Activated T-cell treated with anti-CD3 and anti-CD28 coated beads for 24 hours (primary cell): ENCODE measurements around the gene CELF1.

Experiments
- DNase-seq: peaks from one replicate; pipeline ENCODE4 v3.0.0-alpha.2; 2020; ENCODE audit warnings: low read depth

CELF1 gene

DNA sequence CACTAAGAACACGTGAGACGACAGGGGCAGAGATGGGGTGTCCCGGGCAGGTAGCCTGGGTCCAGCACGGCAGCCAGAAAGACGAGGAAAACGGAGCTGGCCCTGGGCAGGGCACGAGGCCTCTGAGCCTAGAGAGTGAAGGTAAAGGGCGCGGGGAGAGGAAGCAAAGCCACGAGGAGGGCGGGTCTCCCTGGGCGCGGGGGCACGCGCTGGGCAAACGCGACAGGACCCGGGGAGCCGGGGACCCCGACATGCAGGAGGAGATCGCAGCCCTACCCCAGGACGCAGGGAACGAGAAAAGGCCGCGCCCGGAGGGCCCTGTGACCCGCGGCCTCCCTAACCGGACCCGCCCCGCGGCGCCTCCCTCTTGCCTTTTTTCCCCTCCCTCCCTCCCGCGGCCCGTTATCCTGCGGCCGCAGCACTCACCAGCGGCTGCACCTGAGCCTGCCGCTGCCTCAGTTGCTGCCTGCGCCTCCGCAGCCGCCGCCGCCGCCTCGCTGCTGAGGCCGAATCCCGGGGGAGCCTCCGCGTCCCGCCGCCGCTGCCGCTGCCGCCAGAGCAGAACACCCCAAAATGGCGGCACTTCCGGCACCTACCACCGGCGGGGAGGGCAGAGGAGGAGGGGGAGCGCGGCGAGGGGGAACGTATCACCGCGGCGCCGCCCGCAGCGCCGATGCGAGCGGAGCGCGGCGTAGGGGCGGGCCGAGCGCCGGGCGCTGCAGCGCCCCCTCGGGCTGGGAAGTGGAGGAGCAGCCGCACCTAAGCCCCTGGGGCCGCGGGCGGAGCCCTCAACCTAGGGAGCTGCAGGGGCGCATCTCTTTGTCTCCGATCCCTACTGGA is at the start of gene CELF1:
TSS of gene CELF1 (minus strand) at position 567 of the 840 bp plus-strand sequence. CDS start 53,609 bp downstream, outside the sequence.
- DNase-seq = peak; percentile 90

DNA sequence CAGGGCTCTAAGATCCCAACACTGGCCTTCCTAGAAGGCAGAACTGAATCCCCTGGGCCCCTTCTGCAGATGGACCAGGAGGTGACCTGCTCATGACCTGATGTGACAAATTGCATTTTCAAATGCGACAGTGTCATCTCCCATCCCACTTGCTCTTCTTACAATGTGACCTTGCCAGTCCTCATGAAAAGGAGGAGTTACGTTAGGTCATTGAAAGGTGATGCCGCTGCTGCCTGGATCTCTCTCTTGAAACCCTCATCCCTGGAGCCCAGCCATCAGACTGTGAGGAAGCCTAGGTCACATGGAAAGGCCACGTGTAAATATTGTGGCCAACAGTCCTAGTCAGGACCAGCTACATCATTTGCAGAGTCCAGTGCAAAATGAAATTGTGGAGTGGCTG is 47.0 kb upstream of the CELF1 start:
- DNase-seq = no peak

DNA sequence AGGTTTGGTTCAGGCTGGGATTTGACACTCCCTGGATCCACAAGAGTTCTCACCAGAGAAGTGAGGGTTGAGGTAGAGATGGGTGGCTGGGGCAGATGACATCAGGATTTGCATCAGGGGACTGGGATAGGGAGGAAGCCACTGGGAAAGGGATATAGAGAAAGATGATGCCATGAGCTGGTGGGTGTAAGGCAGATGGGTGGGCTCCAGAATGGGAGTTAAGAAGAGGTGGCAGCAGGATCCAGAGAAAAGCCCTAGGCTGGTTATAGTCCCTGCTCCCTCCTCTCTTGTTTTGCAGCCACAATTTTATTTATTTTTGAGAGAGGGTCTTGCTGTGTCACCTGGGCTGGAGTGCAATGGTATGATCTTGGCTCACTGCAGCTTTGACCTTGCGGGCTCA is 43.0 kb upstream of the CELF1 start:
- no peak for DNase-seq

DNA sequence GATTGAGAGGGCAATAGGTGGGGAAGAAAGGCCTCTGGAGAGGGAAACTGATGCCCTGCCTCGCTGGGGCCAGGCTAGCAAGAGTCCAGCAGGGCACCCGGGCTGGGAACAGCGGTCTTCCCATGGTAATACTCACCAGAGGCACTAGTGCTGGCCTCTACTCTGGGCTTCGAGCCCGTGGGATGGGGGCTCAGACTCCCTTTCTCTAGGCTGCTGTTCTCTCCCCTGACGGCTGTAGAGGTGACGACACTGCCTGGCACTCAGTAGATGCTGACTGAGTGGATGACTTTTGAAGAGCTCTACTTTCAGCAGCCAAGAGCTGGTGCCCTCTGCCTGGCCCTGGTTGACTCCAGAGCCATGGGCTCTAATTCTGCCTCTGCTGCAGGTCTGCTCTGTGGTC is 42.1 kb upstream of the CELF1 start:
- DNase-seq = no peak

DNA sequence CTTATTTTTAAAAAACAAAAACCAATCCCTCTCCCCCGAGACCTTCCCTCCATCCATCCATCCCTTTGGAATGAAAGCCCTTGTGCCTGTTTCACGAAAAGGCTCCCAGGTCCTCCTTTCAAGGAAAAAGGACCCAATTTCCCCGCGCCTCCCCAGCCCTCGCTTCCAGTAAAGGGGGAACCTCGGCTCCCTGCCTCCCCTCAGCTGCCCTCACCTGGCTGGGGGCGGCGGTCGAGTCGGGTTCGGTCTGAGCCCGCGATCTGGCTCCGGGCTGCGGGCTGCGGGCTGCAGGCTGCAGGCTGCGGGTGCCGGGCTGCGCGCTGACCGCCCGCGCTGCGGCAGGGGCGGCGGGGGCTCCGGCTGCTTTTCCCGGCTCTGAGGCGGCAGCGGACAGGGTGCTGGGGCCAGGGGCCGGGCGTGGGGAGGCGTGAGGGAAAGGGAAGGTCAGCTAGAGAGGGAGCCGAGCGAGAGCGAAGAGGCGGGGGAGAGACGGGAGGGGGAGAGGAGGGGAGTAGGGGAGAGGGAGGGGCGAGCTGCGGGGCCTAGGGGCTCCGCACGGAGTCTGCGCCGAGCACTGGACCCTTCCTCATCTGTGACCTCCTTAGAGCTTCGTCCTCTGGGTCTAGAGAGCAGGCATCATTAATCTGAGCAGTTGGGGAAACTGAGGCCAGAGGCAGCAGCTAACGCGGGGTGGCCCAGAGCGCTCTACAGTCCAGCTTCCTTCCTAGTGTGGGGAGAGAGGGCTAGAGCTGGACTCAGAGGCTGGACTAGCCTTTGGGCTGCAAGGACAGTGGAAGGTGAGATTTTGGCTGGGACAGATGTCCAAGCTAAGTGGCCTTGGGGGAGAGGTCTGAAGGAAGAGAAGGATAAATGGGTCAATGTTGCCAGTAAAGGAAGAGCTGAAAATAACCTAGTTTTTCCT is 41.3 kb upstream of the CELF1 start, which contains the start of gene C1QTNF4:
TSS of gene C1QTNF4 (minus strand) at position 478 of the 922 bp plus-strand sequence. CDS start 3,601 bp downstream, outside the sequence.
- DNase-seq = no peak

DNA sequence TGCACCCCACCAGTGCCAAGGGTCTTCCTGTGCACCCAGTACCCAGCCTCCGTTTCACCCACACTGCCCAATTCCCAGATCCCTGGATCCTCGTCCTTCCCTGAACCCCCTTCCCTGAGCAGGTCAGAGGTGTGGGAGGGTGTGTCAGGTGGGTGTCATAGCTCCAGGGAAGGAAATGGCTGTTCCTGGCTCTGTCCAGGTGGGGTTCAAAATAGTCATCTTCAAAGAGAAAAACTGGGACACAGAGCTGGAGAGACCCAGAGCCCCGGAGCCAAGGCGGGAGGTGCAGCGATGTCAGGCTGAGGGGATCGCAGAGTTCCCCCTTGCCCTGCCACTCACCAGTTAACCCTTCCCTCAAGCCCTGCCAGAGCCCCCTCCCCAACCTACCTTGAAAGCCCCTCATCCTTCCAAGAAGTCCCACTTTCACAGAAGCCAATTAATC is 40.6 kb upstream of the CELF1 start:
- DNase-seq = no peak

DNA sequence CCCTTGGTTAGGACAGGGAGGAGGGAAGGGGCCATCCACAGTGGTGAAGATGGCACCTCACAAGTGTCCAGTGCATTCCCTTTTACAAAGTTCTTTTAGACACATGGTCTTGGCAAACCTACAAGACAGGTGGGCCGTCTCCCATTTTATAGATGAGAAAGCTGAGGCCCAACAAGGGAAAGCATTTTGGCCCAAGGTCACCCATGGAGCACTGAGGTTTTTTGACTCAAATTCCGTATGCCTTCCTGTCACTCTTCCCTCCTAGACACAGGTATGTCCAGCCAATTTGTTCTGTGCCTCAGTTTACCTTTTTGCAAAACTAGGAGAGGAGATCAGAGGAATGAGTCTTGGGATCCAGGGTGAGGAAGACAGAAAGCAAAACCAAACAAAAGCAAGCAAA is 40.0 kb upstream of the CELF1 start:
- no peak for DNase-seq

DNA sequence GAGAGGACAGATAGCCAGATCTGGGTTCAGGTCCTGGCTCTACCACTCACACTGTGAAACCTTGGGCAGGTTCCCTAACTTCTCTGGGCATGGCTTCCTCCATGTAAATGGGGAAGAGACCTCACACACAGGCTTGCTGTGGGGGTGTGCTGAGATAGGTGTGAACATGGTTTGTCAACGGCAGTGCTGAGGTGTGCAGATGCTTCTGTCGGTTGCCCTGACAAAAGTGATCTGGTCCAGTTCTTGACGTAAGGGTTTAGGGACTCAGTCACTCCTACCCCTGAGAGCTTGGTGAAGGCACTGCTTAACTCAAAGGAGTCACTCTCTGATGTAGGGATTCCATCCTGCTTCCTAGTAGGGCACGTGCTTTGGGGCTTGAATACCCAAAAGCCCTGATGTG is 39.3 kb upstream of the CELF1 start:
- DNase-seq = no peak

DNA sequence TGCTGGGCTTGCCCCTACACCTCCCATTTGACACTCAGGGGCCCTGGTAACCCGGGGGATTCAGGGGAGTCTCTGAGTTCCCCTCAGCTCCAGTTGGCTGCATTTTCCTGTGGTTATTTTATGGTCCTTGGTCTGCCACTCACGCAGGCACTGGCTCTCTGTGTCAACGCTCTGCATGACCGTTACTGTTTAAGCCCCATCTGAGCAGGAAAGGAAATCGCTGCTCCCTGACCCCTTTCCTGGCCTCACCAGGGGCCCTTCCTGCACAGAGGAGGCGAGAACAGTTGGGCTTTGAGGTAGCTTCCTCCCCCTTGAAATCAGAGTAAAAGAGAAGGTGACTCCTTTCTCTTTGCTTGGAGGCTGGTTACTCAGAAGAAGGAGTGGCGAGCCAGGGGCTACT is 38.8 kb upstream of the CELF1 start:
- DNase-seq = no peak

DNA sequence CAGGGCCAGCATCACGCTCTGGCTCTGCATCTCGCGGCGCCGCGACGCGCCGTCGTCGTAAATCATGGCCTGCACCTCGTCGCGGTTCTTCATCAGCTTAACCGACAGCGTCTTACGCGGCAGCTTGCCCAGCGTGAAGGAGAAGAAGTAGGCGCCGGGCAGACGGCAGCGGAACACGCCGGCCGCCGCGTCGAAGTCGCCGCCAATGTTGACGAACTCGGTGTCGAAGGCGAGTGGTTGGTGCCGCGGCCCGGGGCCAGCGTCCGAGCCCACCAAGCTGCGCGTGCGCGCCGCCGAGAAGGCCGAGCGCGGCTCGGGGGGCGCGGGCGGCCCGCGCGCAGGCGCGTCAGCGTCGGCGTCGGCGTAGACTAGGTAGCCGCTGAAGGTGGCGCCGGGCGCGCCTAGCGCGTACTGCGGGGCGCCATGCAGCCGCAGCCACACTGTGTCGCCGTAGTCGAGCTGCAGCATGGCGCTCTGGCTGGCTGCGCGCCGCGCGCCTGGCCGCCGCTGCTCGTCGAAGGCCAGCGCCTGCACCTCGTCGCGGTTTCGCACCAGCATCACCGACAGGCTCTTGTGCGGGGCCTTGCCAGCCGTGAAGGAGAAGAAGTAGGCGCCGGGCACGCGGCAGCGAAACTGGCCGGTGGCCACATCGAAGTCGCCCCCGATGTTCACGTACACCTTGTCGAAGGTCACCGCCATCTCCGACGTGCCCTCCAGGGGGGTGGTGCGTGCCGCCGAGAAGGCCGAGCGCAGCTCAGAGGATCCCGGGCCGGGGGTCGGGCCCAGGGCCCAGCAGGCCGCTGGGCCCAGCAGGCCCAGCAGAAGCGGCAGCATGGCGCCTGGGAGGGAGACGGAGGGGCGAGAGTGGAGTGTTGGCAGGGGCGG is 37.3 kb upstream of the CELF1 start:
- DNase-seq = no peak

DNA sequence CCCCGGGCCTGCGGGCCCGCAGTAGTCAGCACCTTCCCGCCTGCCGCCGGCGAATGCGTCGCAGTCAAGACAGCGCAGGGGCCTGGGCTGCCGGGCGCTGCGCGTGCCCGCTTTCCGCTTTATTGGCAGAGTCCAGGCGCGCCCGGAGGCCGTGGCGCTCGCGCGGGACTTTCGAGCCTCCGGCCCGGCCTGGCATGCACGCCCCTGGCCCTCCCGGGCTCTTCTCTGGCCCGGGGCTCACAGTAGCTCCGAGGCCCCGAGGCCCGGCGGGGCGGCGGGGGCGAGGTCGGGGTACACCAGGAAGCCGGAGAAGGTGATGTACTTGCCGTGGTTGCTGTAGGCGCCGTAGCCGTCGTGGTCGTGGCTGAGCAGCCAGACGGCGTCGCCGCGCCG is 36.6 kb upstream of the CELF1 start:
- DNase-seq = no peak

DNA sequence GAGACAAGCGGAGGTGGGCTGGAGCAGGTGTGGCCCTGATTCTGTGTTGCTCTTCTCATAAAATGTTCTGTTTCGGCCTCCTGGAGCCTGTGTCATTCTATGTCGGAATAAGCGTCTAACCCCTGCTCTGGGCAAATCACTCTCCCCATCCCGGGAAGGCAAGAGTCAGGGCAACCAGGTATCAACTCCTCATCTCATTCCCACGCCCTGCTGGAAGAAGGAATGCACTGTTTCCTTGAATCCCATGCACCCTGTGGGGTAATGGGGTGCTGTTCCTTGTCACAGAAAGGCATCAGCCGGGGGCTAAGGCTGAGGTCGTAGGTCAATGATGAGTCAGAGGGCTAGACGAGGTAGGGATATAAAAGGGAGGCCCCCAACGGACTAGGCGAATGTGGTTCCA is 36.2 kb upstream of the CELF1 start:
- no peak for DNase-seq

DNA sequence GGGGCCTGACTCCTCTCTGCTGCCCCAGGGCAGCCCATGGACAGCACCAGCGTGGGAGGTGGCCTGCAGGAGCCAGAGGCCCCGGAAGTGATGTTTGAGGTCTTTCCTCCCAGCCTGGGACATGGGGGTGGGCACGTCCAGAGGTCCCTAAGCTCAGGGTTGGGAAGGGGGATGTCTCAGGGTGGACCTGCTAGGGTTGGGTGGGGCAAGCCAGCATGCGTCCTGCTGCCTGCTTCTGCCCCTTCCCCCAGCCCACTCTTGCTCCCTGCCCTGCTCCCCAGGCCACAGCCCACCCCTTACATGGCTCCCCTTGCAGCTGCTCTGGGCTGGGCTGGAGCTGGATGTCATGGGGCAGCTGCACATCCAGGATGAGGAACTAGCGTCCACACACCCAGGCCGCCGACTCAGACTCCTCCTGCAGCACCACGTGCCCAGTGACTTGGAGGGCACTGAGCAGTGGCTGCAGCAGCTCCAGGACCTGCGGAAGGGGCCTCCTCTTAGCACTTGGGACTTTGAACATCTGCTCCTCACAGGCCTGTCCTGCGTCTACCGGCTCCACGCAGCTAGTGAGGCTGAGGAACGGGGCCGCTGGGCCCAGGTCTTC is 34.9 kb upstream of the CELF1 start:
- no peak for DNase-seq

DNA sequence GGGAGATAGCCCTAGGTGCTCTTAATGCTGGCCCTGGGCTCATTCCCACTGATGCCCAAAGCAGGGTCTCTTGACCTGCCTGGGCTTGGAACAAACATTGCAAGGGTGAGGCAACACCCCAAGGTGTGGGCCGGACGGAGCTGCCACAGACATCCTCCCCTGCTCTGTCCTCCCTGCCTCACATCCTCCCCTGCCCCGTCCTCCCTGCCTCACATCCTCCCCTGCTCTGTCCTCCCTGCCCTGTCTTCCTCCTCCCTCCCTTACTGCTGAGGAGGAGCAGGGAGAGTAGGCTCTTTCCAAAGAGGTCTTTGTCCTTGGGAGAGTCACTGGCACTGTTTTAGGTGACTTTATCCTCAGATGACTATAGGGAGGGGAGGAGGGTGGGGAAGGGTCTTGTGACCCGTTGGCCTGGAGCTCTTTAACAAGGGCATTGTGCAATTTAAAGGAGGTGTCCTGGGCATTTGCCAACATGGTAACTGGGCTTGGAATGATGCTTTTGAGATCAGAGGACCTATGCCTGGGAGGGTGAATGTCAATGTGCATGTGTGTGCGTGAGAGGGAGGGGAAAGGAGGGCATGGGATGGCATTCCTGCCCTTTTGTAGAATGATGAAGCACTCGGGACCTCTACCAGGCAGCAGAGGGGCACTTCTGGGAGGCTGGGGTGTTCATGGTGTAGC is 34.2 kb upstream of the CELF1 start:
- no peak for DNase-seq

DNA sequence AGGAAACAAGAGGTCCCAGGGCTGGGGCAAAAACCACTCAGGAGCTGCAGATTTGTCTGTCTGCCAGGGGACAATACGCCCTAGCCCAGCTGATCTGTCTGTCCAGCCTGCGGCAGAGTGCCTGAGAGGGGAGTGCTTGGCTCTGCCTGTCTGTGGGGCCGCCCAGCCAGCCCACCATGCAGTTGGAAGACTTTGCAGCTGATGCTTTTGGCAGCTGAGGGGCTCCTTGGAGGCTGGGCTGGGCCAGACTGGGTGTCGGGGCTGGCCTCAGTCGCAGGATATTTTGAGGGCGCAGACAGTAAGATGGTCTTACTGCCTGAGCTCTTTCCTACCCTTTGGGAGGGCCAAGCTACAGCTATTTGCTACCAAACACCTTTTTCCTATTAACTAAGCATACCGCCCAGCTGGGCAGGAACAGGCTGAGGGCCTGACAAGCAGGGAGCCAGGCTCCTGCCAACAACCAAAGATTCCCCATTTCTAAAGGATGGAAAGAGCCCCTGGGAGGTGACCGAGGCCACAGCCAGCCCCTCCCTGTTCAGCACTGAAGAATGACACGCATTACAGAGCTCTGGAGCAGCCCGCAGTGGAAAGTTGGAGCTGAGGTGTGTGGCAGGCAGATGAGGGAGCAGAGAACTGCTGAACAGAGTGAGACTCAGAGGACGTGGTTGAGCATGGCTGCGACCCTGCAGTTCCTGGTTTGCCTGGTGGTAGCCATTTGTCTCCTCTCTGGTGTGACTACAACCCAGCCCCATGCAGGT is 33.3 kb upstream of the CELF1 start, which contains the start of gene FAM180B:
TSS of gene FAM180B (plus strand) at position 581 of the 758 bp plus-strand sequence. CDS start at position 672, 91 bp downstream.
- no peak for DNase-seq

DNA sequence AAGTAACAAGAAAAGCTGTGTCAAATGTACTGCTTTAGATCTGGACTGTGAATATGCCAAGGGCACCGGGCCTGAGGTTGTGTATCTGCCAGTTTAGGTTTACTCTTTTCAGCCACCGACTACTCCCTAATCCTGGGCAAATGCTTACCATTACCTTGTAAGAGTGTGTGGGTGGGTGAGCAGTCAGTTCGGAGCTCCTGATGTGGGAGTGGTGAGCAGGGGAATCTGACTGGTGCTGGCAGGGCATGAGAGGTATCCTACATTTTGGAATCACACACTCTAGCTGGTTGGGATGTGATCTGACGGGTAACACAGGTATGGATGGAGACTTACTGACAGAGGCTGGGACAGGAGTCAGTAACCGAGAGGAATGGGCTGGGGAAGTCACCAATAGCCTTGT is 30.9 kb upstream of the CELF1 start:
- no peak for DNase-seq

DNA sequence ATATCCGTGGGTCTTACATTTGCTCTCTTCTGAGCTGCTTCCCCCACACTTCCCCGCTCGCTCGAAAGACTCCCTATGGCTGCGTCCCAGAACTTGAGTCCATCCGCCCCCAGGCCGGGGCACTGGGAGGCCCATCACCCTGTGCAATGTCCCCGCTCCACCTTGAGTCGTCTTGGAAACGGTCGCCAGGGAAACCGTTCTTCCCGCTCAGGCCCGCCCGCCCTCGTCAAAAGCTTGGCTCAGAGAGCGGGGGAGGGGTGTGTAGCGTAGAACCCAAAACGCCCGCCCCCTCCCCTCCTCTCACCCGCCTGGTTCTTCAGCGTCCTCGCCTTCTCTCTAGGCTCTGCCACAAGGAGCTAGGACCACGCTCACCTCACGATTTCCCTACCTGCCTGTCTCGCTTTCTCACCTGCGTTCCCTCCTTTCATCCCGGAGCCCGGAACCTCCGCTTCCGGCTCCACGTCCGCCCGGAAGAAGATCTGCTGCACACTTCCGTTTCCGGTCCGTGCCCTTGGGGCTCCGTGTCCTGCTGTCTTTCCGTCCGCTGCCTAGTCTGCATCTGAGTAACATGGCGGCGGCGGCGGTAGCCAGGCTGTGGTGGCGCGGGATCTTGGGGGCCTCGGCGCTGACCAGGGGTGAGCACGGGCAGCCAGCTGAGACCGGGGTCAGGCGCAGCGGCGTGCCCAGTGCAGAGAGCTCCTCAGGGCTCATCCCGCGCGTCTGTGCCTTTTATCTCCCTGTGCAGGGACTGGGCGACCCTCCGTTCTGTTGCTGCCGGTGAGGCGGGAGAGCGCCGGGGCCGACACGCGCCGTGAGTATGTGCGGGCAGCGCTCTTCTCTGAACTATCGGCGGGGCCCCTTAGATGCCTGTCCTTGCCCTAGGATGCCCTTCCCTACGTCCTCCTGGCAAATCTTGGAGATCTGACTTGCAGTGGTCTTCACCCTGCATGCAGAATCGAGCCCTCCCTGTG is 25.9 kb upstream of the CELF1 start, which contains the start of the genes KBTBD4 and NDUFS3:
TSS of gene KBTBD4 (minus strand) at position 447 of the 971 bp plus-strand sequence. CDS start at position 428, 19 bp downstream.
TSS of gene NDUFS3 (plus strand) at position 551 of the 971 bp plus-strand sequence. CDS start at position 569, 18 bp downstream.
- peak; percentile 88 for DNase-seq

DNA sequence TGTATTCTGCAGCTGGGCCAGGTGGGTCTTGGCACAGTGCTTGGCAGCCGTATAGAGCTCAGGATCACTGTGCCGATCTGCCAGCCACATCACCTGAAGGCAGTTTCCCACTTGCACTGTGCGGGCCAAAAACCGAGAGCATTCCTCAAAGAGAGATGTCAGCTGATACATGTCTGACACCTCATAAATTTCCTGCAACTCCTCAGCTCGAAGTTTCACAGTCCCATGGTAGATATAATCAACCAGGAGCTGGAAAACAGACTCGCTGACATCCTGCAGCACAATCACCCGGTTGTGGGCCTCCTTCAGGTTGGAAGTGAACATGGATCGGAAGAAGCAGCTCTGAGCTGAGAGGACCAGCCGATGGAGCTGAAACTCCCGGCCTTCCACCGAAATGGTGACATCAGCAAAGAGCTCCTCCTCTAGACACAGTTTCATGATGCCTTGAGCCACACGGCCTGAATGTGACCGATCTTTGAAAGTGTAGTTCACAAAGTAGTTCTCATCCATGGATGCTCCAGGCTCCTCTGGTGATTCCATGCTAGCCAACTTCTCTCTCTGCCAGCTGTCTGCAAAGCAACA is 24.6 kb upstream of the CELF1 start:
- DNase-seq = no peak
